GM21423 (cell line): Measurements from ENCODE around the gene IFI30.

Experiments used
- ATAC-seq: cut with Tn5 transposase; IDR thresholded peaks from one replicate; pipeline ENCODE4 v1.9.1; 2021; ENCODE audit warnings: mild to moderate bottlenecking, moderate library complexity; ENCODE audit not compliant: unreplicated experiment

IFI30 gene

DNA sequence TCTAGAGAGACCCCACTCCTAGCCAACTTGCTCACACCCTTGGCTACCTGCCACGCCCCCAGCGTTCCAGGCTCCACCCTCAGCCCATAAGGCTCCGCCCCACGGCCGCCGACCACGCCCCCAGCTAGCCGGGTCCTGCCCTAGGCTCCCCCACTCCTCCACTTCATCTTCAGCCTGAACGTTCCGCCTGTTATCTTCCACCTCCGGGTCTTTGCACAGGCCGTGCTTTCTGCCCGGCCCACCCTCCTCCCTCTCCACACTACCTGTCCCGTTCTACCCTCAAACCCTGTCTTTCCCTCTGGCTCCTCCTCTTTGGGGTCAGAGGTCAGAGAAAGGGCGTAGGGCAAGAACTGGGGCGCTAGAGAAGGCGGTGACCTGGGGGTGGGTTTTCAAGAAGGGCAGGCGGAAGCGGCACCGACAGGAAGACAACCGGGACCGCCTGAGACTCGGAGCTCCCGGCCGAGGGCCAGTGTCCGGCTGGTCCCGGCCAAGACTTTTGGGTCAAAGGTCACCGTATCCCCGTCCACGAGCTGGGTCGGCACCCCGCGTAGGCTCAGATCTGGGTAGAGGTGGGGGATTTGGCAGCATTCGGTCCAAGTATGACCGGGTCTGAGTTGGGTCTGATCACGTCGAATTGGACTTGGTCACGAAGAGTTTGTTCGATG lies 50.4 kb downstream of the IFI30 start:
- no peak for ATAC-seq

GRCh38 chr19:18224525-18225354 lies 51.1 kb downstream of the IFI30 start:
- peak; percentile 88 for ATAC-seq

DNA sequence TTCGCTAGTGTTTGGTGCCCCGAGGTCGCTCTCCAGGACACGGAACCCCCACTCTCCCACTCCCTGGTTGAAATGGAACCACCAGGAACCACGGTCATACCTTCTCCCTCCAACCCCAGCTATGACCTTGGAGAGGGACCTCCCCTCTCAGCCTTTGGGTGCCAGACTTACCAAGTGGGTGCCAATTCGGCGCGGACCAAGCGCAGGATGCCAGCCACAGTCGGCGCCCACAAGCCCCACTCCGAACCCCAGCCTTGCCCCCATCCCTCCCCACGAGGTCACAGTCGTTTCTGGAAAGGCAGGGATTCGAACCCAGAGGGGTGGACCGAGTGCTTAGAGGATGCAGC lies 51.7 kb downstream of the IFI30 start:
- ATAC-seq = no peak

DNA sequence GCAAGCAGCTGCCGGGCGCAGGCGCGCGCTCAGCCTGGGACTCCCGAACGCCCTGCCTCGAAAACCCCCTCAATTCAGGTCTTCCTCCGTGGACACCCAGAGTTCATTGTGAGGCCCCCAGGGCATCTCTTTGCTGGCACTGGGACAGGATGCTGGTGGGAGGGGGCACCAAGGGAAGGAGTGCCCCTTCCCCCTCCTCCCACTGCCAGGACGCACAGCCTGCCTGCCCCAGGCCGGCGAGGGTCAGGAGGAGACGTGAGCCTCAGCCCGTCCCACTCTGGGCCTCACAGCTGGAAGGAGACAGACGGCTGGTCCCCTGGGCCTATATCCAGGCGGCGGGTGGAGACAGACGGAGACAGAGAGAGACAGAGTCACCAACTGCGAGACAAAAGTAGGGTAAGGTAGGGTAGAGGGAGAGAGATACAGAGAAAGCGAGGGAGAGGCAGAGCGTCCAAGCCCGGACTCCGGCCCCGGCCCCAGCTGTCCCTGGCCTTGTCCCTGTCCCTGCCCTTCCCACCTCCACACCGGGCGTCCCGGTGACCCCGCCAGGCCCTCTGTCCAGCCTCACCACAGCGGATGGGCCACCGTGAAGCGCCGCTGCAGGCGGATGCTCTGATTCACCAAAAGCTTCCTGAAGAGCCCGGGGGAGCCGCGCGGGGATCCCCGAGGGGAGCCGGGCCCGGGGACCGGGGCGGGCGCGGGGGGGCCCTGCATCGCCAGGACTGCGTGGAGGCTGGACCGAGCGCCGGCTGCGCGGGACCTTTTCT lies 52.3 kb downstream of the IFI30 start, which contains the start of gene PDE4C:
Gene PDE4C (minus strand): TSS at position 737 of the 767 bp plus-strand sequence. CDS start 23 bp downstream, at position 714.
- no peak for ATAC-seq

DNA sequence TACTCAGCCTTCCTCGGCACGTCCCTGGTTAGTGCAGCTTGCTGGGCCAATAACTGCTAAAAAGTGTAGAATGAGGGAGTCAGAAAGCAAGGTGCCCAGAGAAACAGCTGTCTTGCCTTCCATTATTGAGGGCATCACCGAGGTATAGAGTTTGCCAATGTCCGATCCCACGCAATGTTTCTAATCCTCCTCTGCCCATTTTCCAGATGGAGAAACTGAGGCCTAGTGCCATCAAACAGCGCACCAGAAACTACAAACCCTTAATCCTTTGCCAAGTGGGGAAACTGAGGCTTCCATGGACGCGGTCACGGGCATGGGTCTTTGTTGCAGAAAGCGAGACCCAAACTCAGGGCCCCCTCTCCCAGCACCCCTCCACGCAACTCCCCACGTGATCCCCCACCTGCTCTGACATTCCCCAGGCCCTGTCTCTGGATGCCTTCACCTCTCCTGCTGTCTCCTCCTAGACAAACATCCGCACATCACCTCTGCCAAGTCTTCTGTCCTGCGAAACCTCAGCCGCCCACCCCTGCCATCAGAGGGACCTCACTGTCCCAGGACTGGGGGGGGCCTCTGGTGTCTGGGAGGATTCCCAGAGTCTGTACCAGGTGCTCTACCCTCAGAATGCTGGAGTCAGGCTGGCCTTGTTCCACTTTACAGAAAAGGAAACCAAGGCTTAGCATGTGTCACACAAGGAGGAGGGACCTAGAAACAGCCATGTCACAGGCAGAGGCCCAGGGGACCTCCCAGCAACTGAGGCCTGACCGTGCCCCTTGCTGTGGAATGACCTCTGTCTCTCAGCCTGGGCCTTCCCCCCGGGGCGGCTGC lies 53.6 kb downstream of the IFI30 start:
- ATAC-seq = no peak
